Kidney epithelial cell (primary cell): Measurements from ENCODE around the gene GPR27. TPM values are rescaled to one million over a fixed set of nuclear protein-coding genes. Genes with fewer than 3 reads are reported as not detected.

Experiments used
- DNase-seq: peaks from one replicate; pipeline ENCODE4 v3.0.0-alpha.2; 2010; ENCODE audit warnings: low read depth
- H3K27me3 ChIP-seq: 2 replicates; pipeline ENCODE4 v1.6.0; 2011; ENCODE audit warnings: low read length; ENCODE audit not compliant: control insufficient read depth, insufficient read depth
- H3K36me3 ChIP-seq: 2 replicates; pipeline ENCODE4 v1.5.1; 2011; ENCODE audit warnings: low read length; ENCODE audit not compliant: control insufficient read depth, insufficient read depth
- H3K4me3 ChIP-seq: 2 replicates; pipeline ENCODE4 v1.5.1; 2011; ENCODE audit warnings: low read depth, mild to moderate bottlenecking, control low read depth, low read length
- total RNA-seq: library from RNA; depleted of rRNA; stranded (reverse); fragments of >200 nt; gene quantifications from 2 replicates; pipeline ENCODE4 v1.2.3, GENCODE V29; 2015
- TF ChIP-seq, protein P1 (sequence below): IDR thresholded peaks from 2 replicates; pipeline ENCODE4 v1.5.1; 2011; ENCODE audit warnings: mild to moderate bottlenecking, moderate library complexity, low read length, control low read depth, inconsistent platforms; ENCODE audit not compliant: insufficient read depth, poor library complexity, severe bottlenecking

The GPR27 gene
- total RNA-seq, 1 donor from 2014 or later = 8.9 TPM

DNA sequence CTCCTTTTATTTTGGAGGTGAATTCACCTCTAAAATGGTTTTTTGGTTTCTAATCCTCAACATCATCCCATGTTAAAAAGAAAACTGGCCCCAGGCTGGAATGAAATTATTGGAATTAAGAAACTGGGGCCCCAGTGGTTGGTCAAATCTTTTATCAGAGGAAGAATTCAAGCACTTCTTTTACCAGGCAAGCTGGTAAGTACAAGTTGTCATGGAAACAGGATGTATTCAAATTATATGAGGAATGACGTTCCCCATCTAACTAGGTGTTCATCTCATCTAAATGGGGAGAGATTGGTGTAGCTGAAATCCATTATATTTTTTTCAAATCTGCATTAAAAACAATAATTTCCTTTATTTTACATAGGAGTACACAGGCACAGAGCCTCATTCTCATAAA, 18.8 kb upstream of the GPR27 start:
- TF ChIP-seq, protein P1, sequence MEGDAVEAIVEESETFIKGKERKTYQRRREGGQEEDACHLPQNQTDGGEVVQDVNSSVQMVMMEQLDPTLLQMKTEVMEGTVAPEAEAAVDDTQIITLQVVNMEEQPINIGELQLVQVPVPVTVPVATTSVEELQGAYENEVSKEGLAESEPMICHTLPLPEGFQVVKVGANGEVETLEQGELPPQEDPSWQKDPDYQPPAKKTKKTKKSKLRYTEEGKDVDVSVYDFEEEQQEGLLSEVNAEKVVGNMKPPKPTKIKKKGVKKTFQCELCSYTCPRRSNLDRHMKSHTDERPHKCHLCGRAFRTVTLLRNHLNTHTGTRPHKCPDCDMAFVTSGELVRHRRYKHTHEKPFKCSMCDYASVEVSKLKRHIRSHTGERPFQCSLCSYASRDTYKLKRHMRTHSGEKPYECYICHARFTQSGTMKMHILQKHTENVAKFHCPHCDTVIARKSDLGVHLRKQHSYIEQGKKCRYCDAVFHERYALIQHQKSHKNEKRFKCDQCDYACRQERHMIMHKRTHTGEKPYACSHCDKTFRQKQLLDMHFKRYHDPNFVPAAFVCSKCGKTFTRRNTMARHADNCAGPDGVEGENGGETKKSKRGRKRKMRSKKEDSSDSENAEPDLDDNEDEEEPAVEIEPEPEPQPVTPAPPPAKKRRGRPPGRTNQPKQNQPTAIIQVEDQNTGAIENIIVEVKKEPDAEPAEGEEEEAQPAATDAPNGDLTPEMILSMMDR = no peak
- H3K4me3 ChIP-seq = no peak overlapping the region
- DNase-seq = no peak
- H3K27me3 ChIP-seq = no peaks in the 10 kb centered on the region
- H3K36me3 ChIP-seq = no peaks in the 10 kb centered on the region

GRCh38 chr3:71742621-71743020, 11.0 kb upstream of the GPR27 start:
- no peak for DNase-seq
- TF ChIP-seq, protein P1 = no peak
- H3K4me3 ChIP-seq = no peak overlapping the region

DNA sequence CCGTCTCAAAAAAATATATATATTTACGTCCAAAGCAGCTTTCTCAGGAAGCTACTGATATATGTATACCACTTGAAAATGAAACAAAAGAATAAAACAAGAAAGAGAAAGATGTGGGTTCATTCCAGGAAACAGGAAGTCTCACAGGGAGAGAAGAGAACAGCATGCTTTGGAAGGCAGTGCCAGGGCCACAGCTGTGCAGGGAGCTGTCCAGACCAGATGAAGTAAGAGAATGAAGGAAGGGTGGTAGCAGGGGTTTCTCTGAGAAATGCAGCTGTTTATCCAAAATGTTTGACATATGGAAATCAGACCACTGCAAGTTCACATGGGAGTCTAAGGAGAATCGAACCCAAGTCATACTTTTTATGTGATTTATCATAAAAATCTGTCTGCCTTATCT, 8.9 kb upstream of the GPR27 start:
- Histone ChIP-seq H3K36me3 (no peaks in the 10 kb centered on the region), H3K4me3 (no peak overlapping the region), H3K27me3 (no peaks in the 10 kb centered on the region)
- TF ChIP-seq, protein P1 = no peak
- DNase-seq = no peak

More at GRCh38 chr3:71742621-71743020, 11.0 kb upstream of the GPR27 start:
- H3K36me3 ChIP-seq = no peaks in the 10 kb centered on the region
- H3K27me3 ChIP-seq = no peaks in the 10 kb centered on the region

- peaks cover 18% of the 10 kb centered on the region for H3K27me3 ChIP-seq
- no peak overlapping the region for H3K4me3 ChIP-seq
- H3K36me3 ChIP-seq = no peaks in the 10 kb centered on the region
- TF ChIP-seq, protein P1 = no peak
- no peak for DNase-seq
Measured at GRCh38 chr3:71751602-71752001, 2.1 kb upstream of the GPR27 start.

GRCh38 chr3:71752831-71753700, 589 bp upstream of the GPR27 start:
- H3K36me3 ChIP-seq = no peaks in the 10 kb centered on the region
- H3K27me3 ChIP-seq = peaks cover 20% of the 10 kb centered on the region
- no peak for DNase-seq
- TF ChIP-seq, protein P1 = no peak
- H3K4me3 ChIP-seq = peak overlapping the region; percentile 49
